HG02798 (cell line): ENCODE measurements around the gene RSPO1.

Source experiments
- ATAC-seq: cut with Tn5 transposase; IDR thresholded peaks from one replicate; pipeline ENCODE4 v1.9.1; 2021; ENCODE audit warnings: mild to moderate bottlenecking; ENCODE audit not compliant: unreplicated experiment, poor library complexity

RSPO1 gene

GRCh38 chr1:37657620-37658412 is 23.1 kb upstream of the RSPO1 start:
- ATAC-seq, result no peak

- no peak for ATAC-seq
Observed at GRCh38 chr1:37656881-37657280, 22.2 kb upstream of the RSPO1 start.

GRCh38 chr1:37656026-37656425 is 21.3 kb upstream of the RSPO1 start:
- ATAC-seq, result no peak

GRCh38 chr1:37655274-37655673 is 20.6 kb upstream of the RSPO1 start:
- no peak for ATAC-seq

- no peak for ATAC-seq
Observed at GRCh38 chr1:37653906-37654305, 19.2 kb upstream of the RSPO1 start.

- ATAC-seq, result no peak
Observed at GRCh38 chr1:37652976-37653375, 18.3 kb upstream of the RSPO1 start.

GRCh38 chr1:37651803-37652202 is 17.1 kb upstream of the RSPO1 start:
- ATAC-seq, result no peak

- ATAC-seq, result no peak
Observed at GRCh38 chr1:37650721-37651120, 16.0 kb upstream of the RSPO1 start.

- no peak for ATAC-seq
Observed at GRCh38 chr1:37650173-37650572, 15.5 kb upstream of the RSPO1 start.

- ATAC-seq, result no peak
Observed at GRCh38 chr1:37647281-37647680, 12.6 kb upstream of the RSPO1 start.

GRCh38 chr1:37641059-37641458 is 6.4 kb upstream of the RSPO1 start:
- no peak for ATAC-seq

GRCh38 chr1:37636435-37636834 is 1.7 kb upstream of the RSPO1 start:
- ATAC-seq, result no peak

GRCh38 chr1:37634992-37635902 is 555 bp upstream of the RSPO1 start:
- ATAC-seq, result no peak

GRCh38 chr1:37633938-37634243 is 801 bp downstream of the RSPO1 start:
- ATAC-seq, result no peak

GRCh38 chr1:37633040-37633937 is 1.4 kb downstream of the RSPO1 start:
- no peak for ATAC-seq

GRCh38 chr1:37631036-37631435 is 3.7 kb downstream of the RSPO1 start:
- ATAC-seq, result no peak

- no peak for ATAC-seq
Observed at GRCh38 chr1:37630426-37631028, 4.2 kb downstream of the RSPO1 start.

GRCh38 chr1:37629726-37630425 is 4.8 kb downstream of the RSPO1 start:
- ATAC-seq, result no peak

GRCh38 chr1:37629008-37629407 is 5.7 kb downstream of the RSPO1 start:
- ATAC-seq, result no peak
